SU-DHL-6 (cell line): Measurements from ENCODE around the gene PDGFA.

Experiments
- H2AFZ ChIP-seq: fragments of 200-600 bp; sonication (generic); 2 replicates; pipeline ENCODE4 v1.6.1; 2014; ENCODE audit warnings: low read depth, mild to moderate bottlenecking, moderate library complexity, mixed read lengths, antibody characterized with exemption, low read length; ENCODE audit not compliant: severe bottlenecking
- H3F3A ChIP-seq: fragments of 200-600 bp; shearing (Covaris generic); 2 replicates; pipeline ENCODE4 v1.6.0; 2016; ENCODE audit warnings: antibody characterized with exemption, mild to moderate bottlenecking; ENCODE audit not compliant: insufficient read depth
- H3K27ac ChIP-seq: fragments of 200-600 bp; sonication (generic); 2 replicates; pipeline ENCODE4 v1.5.1; 2016; ENCODE audit warnings: low read depth, mild to moderate bottlenecking, low read length, moderate library complexity, mixed read lengths
- H3K27me3 ChIP-seq: fragments of 200-600 bp; sonication (generic), shearing (Covaris generic); 2 replicates; pipeline ENCODE4 v1.6.0; 2014; ENCODE audit warnings: mild to moderate bottlenecking, low read length
- H3K36me3 ChIP-seq: fragments of 200-600 bp; sonication (generic); 2 replicates; pipeline ENCODE4 v1.6.1; 2014; ENCODE audit warnings: mild to moderate bottlenecking, low read length, mixed read lengths
- H3K4me2 ChIP-seq: fragments of 300-600, 200-600 bp; shearing (Covaris generic), sonication (generic); 2 replicates; pipeline ENCODE4 v1.6.0; 2014; ENCODE audit warnings: low read length, low read depth, mild to moderate bottlenecking; ENCODE audit not compliant: poor library complexity, severe bottlenecking
- H3K4me3 ChIP-seq: fragments of 200-600 bp; sonication (generic); 2 replicates; pipeline ENCODE4 v1.5.1; 2014; ENCODE audit warnings: antibody characterized with exemption, low read length, mild to moderate bottlenecking, mixed read lengths; ENCODE audit not compliant: insufficient read depth, poor library complexity, severe bottlenecking
- H3K79me2 ChIP-seq: fragments of 200-600 bp; sonication (generic); 2 replicates; pipeline ENCODE4 v1.6.1; 2014; ENCODE audit warnings: mild to moderate bottlenecking, low read length, moderate library complexity; ENCODE audit not compliant: insufficient read depth
- H3K9ac ChIP-seq: fragments of 200-600 bp; sonication (generic); 2 replicates; pipeline ENCODE4 v1.7.0; 2014; ENCODE audit warnings: mild to moderate bottlenecking, low read length
- H3K9me2 ChIP-seq: fragments of 200-600 bp; sonication (generic); replicated peaks from 2 replicates; pipeline ENCODE4 v1.6.1; 2014; ENCODE audit warnings: low read length; ENCODE audit not compliant: insufficient read depth
- H3K9me3 ChIP-seq: fragments of 200-600 bp; sonication (generic); 2 replicates; pipeline ENCODE4 v1.6.1; 2014; ENCODE audit warnings: low read length, mixed read lengths; ENCODE audit not compliant: insufficient read depth
- H4K20me1 ChIP-seq: fragments of 200-600 bp; sonication (generic); 2 replicates; pipeline ENCODE4 v1.6.1; 2014; ENCODE audit warnings: low read depth, mild to moderate bottlenecking, antibody characterized with exemption, low read length, moderate library complexity, mixed read lengths
- EZH2phosphoT487 ChIP-seq: fragments of 200-600 bp; sonication (generic), shearing (Covaris generic); conservative IDR thresholded peaks from 2 replicates; pipeline ENCODE4 v1.6.1; 2018; ENCODE audit warnings: mild to moderate bottlenecking, antibody characterized with exemption, low read length, moderate library complexity, mixed read lengths
- TF ChIP-seq, protein P1 (sequence below): fragments of 200-600 bp; sonication (generic); IDR thresholded peaks from one replicate; pipeline ENCODE4 v1.5.1; 2017; ENCODE audit warnings: antibody characterized with exemption, mild to moderate bottlenecking, low read length, moderate library complexity; ENCODE audit not compliant: insufficient read depth, poor library complexity, severe bottlenecking

The PDGFA gene

DNA sequence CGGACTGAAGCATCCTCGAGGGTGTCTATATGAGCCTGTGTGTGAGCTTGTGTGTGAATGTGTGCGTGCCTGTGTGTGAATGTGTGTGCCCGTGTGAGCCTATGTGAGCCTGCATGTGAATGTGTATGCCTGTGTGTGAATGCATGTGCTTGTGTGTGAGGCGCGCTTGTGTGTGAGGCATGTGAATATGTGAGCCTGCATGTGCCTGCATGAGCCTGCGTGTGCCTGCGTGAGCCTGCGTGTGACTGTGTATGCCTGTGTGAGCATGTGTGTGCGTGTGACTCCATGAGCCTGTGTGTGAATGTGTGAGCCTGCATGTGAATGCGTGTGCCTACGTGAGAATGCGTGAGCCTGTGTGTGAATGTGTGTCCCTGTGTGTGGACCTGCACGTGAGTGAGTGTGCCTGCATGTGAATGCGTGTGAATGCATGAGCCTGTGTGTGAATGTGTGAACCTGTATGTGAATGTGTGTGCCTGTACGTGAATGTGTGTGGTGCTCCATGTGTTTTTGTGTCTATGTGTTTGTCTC, 33.4 kb downstream of the PDGFA start:
- Histone ChIP-seq H3K27ac (no peak overlapping the region), H3F3A (no peaks in the 10 kb centered on the region), H3K9ac (no peak overlapping the region), H4K20me1 (no peaks in the 10 kb centered on the region), H3K9me3 (no peaks in the 10 kb centered on the region), H3K9me2 (no peaks in the 10 kb centered on the region), H3K27me3 (no peaks in the 10 kb centered on the region), H3K36me3 (no peaks in the 10 kb centered on the region), H2AFZ (no peak overlapping the region), H3K4me2 (no peak overlapping the region), H3K79me2 (no peaks in the 10 kb centered on the region), H3K4me3 (no peak overlapping the region)
- TF ChIP-seq EZH2phosphoT487, result no peak
- TF ChIP-seq, protein P1, sequence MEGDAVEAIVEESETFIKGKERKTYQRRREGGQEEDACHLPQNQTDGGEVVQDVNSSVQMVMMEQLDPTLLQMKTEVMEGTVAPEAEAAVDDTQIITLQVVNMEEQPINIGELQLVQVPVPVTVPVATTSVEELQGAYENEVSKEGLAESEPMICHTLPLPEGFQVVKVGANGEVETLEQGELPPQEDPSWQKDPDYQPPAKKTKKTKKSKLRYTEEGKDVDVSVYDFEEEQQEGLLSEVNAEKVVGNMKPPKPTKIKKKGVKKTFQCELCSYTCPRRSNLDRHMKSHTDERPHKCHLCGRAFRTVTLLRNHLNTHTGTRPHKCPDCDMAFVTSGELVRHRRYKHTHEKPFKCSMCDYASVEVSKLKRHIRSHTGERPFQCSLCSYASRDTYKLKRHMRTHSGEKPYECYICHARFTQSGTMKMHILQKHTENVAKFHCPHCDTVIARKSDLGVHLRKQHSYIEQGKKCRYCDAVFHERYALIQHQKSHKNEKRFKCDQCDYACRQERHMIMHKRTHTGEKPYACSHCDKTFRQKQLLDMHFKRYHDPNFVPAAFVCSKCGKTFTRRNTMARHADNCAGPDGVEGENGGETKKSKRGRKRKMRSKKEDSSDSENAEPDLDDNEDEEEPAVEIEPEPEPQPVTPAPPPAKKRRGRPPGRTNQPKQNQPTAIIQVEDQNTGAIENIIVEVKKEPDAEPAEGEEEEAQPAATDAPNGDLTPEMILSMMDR, result no peak

DNA sequence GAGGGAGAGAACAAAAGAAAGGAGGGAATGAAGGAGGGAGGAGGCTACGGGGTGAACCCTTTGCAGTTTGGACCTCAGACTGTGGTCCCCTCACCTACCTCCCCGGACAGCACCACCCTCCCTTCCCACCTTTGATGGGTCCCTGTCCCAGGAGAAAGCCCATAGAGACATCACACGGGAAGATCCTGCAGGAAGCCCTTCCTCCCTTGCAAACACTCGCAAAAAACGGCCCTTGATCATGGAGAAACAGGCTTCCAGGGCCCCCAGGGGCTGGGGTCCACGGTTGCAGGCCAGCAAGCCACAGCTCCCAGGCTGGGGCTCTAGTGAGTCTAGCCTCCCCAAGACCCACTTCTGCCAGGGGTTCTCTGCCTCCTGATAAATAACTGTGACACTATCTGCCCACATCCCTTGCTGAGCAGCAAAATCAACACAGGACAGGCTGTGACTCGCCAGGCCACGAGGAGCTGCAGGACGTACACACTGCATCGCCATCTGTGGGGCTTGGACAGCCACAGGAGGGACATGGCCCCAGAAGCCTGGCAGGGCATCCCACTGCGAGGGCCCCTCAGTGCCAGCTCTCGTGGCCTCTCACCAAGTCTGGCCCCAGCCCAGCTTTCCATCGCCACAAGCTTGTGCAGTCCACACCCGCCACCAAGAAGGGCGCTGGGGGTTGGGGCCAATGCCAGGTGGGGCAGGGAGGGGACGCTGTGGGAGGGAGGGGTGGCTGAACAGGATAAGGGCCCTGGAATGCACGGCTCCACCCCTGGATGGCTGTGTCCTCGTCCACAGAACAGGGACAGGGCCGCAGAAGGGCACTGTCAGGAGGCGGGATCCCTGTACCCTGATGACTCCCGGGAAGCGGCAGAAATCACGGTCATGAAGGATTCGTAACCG, 34.2 kb downstream of the PDGFA start:
- Histone ChIP-seq H3K9ac (no peak overlapping the region), H3K27me3 (no peaks in the 10 kb centered on the region), H3K9me2 (no peaks in the 10 kb centered on the region), H3K79me2 (no peaks in the 10 kb centered on the region), H3F3A (no peaks in the 10 kb centered on the region), H3K9me3 (no peaks in the 10 kb centered on the region), H3K4me3 (no peak overlapping the region), H3K36me3 (no peaks in the 10 kb centered on the region), H3K4me2 (no peak overlapping the region), H4K20me1 (no peaks in the 10 kb centered on the region), H3K27ac (no peak overlapping the region), H2AFZ (no peak overlapping the region)
- TF ChIP-seq, protein P1, result no peak
- TF ChIP-seq EZH2phosphoT487, result no peak

DNA sequence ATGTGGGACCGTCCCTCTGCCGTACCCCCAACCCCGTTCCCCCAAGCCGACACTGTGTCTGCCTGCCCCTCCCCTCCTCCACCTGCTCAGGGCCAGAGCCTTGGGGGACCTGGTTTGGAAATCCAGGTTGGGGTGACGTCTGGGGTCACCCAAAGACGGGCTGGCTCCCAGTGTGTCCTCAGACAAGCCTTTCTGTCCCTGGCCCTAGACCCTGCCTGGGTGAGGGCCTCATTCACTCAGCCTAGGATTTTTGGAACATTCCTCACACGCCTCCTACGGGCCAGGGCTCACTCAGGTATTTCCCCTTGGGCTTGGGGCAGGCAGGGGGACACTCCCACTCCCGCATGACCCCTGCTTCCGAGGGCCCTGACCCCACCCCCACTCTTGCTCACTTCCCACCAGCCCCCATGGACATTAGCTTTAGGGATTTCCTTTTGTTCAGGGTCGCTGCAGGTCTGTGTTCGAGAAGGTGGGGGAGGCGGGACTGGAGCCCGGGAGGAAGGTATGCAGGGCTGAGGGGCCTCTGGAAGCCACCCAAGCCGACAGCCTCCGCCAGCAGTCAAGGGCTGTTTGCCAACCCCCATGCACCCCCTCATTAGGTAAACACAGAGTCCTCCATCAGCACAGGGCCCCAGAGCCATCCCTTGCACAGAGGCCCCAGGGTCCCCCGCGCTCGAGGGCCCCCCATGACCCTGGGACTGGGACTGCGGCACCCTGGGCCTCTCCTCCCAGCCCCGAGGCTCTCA, 35.1 kb downstream of the PDGFA start:
- Histone ChIP-seq H3K4me3 (no peak overlapping the region), H3F3A (no peaks in the 10 kb centered on the region), H3K27ac (no peak overlapping the region), H3K79me2 (no peaks in the 10 kb centered on the region), H2AFZ (no peak overlapping the region), H3K27me3 (no peaks in the 10 kb centered on the region), H3K9me2 (no peaks in the 10 kb centered on the region), H4K20me1 (no peaks in the 10 kb centered on the region), H3K9me3 (no peaks in the 10 kb centered on the region), H3K36me3 (no peaks in the 10 kb centered on the region), H3K4me2 (no peak overlapping the region), H3K9ac (no peak overlapping the region)
- no peak for TF ChIP-seq EZH2phosphoT487
- TF ChIP-seq, protein P1, result no peak
